GM19099 (cell line): ENCODE measurements around the gene PTPRK.

Experiments used
- POLR2A ChIP-seq: IDR thresholded peaks from 3 replicates; pipeline ENCODE4 v1.6.1; 2011; ENCODE audit warnings: low read depth; ENCODE audit not compliant: insufficient read length; ENCODE audit errors: extremely low read depth

Gene PTPRK

GRCh38 chr6:128505603-128506002, 14.8 kb downstream of the PTPRK start:
- TF ChIP-seq POLR2A, result no peak

DNA sequence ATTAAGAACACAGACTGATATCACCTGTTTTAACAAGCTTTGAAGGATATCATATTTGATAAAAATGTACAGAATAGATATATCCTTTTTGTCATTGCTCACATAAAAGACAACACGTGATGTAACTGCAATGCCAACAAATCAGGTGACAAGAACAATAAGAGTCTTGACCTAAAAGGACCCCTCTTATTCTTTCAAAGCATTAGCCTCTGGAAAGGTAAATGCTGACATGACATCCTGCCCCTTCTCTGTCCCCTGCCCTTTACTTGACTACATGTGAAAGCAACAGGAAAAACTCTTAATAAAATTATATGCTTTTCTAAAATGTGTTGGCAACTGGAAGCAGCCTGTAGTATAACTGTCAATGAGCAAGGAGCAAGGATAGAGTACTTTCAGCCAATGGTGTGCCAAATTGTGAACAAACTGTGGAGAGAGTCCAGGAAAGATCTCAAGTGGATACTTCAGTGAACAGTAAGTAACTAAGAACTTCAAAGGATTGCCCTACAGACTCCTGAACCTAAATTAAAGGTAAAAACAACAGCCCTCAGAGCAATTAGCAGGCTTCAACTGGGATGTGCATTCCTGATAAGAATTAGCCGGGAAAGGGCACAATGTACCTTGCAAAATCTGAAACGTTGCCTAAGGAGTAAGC, 16.3 kb downstream of the PTPRK start:
- no peak for TF ChIP-seq POLR2A

GRCh38 chr6:128500749-128501600, 19.4 kb downstream of the PTPRK start:
- no peak for TF ChIP-seq POLR2A

GRCh38 chr6:128500014-128500413, 20.4 kb downstream of the PTPRK start:
- TF ChIP-seq POLR2A, result no peak

DNA sequence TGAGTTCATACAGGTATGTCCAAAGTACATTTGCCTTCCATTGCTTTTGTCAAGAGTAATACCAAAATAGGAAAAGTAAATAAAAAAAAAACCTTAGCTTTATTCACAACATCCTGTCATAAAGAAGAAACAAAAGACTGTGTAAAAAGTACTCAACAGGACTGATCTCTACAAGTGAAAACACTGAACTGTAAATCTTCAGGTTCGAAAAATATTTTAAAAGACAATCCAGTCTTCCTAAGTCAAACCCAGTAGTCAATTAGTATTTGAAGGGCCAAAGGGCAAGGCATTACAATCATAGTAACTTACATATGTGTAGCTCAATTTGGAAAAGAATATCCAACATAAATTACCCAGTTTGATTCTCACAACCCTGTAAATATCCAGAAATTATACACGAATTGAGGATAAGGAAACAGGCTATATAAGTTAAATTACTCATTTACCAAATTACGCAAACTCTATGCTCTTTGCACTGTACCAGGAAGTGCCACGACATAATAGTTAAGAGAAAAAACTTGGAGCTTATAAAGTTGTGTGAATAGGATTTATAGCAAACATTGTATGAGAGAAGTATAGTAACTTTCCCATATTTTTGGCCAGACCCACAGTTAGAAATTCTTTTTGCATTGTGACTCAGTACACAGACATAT, 21.2 kb downstream of the PTPRK start:
- no peak for TF ChIP-seq POLR2A

- no peak for TF ChIP-seq POLR2A
Observed at GRCh38 chr6:128498234-128498633, 22.2 kb downstream of the PTPRK start.

GRCh38 chr6:128495536-128496333, 24.7 kb downstream of the PTPRK start:
- no peak for TF ChIP-seq POLR2A

DNA sequence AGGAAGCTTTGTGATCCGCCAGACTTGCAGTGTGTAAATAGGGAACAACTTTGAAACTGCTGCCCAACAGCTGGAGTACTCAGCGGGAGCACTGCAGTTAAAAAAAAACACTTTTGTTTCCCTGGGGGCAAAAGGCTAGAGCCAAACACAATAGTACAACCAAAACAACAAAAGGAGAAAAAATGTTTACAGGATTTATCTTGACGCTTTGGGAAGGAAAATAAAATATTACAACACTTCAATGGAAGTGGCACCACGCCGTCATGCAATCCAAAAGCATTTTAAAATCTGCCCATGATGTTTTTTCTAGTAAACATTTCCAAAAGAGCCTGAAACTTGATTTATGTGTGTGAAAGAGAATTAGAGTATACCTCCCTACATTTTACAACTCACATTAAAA, 26.0 kb downstream of the PTPRK start:
- no peak for TF ChIP-seq POLR2A

DNA sequence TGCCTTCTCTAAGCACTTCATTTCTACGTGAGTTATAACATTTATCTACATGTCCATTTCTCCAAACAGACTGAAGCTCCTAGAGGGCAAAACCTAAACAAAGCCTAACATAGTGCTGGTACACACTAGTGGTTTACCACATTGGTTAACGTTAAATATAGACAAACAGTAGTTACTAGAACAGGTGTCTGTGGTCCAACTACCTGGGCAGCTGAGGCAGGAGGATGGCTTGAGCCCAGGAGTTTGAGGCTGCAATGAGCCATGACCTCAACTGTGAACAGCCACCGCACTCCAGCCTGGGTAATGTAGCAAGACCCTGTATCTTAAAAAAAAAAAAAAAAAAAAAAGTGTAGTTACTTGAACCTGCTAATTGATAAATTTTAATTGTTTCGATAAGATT, 26.5 kb downstream of the PTPRK start:
- no peak for TF ChIP-seq POLR2A

DNA sequence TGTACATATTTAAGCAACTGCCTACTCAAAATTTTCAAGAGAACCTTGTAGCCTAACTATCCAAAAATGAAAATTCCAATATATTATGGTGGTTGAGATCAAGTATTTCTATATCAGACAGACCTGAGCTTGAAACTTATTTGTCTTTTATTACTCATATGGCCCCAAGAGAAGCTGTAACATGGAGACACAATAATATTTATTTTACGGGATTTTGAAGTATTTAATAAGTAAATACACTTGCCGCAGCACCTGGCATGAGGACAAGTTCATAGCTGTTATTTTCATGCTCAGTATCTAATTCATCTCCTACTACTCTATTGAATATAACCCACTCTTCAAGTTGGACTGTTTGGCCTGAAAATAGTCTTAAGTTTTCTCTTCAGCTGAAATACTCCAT, 28.0 kb downstream of the PTPRK start:
- no peak for TF ChIP-seq POLR2A

DNA sequence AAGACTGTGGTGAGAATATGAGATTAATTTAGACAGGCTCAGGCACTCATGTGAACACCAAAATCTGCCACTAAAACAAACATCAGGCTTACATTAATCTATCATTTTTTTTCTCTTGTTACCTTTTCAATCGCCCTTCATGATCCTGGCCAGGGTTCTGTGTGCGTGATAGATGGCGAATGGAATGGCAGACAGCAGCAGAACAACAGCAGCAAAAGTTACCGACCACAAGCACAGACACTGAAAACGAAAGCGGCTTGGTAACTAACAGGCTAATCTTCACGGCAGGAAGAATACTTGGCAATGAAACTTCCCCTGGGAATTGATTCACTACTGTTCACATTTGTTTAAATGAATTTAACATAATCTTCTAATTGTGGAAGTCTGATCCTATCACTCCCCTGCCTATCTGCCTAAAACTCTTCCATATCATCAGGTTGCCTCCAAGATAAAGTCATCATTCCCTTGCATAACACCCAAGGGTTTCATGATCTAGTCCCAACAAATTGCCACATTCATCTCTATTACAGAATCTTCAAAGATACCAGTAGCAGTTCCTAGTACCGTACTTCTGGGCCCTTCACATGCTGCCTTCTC, 28.7 kb downstream of the PTPRK start:
- TF ChIP-seq POLR2A, result no peak

DNA sequence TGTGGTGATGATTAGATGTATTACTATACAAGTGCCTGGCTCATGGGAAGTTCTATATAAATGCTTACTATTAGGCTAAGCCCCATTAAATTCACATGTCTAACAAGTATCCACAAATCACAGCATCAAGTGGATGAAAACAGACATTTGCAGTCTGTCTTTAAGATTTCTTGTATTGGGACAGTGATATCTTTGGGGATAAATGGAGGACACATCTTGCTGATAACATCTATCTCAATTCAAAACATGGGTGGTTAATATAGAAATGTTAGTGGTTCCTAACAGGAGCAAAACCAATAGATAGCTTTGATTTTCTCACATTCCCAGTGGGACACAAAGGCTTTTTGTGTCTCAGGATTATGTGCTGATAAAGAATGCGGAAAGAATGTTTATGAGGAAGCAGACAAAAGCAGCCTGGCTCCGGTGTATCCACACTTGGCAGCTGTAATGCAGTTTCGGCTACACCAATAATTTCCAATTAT, 29.3 kb downstream of the PTPRK start:
- no peak for TF ChIP-seq POLR2A

GRCh38 chr6:128487746-128488145, 32.7 kb downstream of the PTPRK start:
- no peak for TF ChIP-seq POLR2A

DNA sequence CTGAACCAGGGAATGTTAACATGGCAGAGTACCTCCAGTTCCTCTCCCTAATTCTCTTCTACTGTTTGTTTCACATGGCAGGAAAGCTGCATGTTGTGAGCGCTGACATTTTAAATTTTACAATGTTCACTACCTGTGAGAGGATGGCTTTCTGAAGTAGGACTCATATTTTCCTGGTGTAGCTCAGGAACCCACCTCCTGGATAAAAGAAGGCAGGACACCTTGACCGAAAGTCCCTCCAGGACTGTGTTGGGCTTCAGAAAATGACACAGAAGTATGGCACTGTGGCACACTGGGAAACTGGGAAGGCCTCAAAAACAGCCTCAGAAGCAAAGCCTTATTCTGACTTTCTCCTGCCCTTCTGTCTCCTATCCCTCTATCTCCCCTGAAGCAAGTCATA, 33.3 kb downstream of the PTPRK start:
- TF ChIP-seq POLR2A, result no peak
